WTC11 (cell line): ENCODE data around the gene ACOX3. TPM values are rescaled to one million over a fixed set of nuclear protein-coding genes. Genes with fewer than 3 reads are reported as not detected.
A peak's percentile ranks its signal among the peaks of the same experiment; 100 is the strongest.

Source experiments
- ATAC-seq: fragments of 200-7000 bp; cut with Tn5 transposase; 2 replicates; pipeline ENCODE4 v1.10.0; 2021; ENCODE audit warnings: mild to moderate bottlenecking, moderate library complexity
- CTCF ChIA-PET: fragments of 300-600 bp; sonication (Branson Sonifier 250); formaldehyde crosslinking; loops from one replicate; lab custom pipeline; 2021; ENCODE audit warnings: antibody characterized with exemption; lab: Charles Lee
- POLR2A ChIA-PET: fragments of 350-600 bp; sonication (Branson Sonifier 250); formaldehyde crosslinking; loops from one replicate; lab custom pipeline; 2021; ENCODE audit warnings: antibody characterized with exemption; lab: Charles Lee
- DNase-seq: peaks from one replicate; pipeline ENCODE4 v3.0.0; 2021; ENCODE audit warnings: low spot score
- H3K27ac Mint-ChIP-seq: 2 replicates; pipeline ENCODE4 v1.8.0; 2021; ENCODE audit warnings: mixed read lengths
- H3K27me3 Mint-ChIP-seq: 2 replicates; pipeline ENCODE4 v1.8.0; 2021; ENCODE audit warnings: low read depth, mild to moderate bottlenecking, moderate library complexity, mixed read lengths
- H3K36me3 Mint-ChIP-seq: 2 replicates; pipeline ENCODE4 v1.8.0; 2021; ENCODE audit warnings: mixed read lengths
- H3K4me1 Mint-ChIP-seq: 2 replicates; pipeline ENCODE4 v1.8.0; 2022; ENCODE audit warnings: mixed read lengths
- H3K4me3 Mint-ChIP-seq: 2 replicates; pipeline ENCODE4 v1.8.0; 2021; ENCODE audit warnings: mild to moderate bottlenecking, moderate library complexity, mixed read lengths
- H3K9me3 Mint-ChIP-seq: 2 replicates; pipeline ENCODE4 v1.8.0; 2021; ENCODE audit warnings: mixed read lengths
- ATF1 ChIP-seq: sonication (generic); formaldehyde crosslinking; IDR thresholded peaks from 2 replicates; pipeline ENCODE4 v1.8.1; 2023; ENCODE audit warnings: mild to moderate bottlenecking, moderate library complexity, missing genetic modification reagents
- GABPB1 ChIP-seq: sonication (generic); formaldehyde crosslinking; IDR thresholded peaks from 2 replicates; pipeline ENCODE4 v1.8.1; 2023; ENCODE audit warnings: mild to moderate bottlenecking, missing genetic modification reagents
- GRHL2 ChIP-seq: fragments of 250-450 bp; sonication (Bioruptor Pico); IDR thresholded peaks from 2 replicates; pipeline ENCODE4 v1.8.0; 2022; ENCODE audit warnings: mild to moderate bottlenecking, moderate library complexity; ENCODE audit not compliant: insufficient replicate concordance, severe bottlenecking
- HMGA2 ChIP-seq: fragments of 250-450 bp; sonication (Bioruptor Pico); IDR thresholded peaks from 2 replicates; pipeline ENCODE4 v1.4.0; 2021; ENCODE audit warnings: mild to moderate bottlenecking, moderate library complexity
- IRF2 ChIP-seq: sonication (generic); formaldehyde crosslinking; IDR thresholded peaks from 2 replicates; pipeline ENCODE4 v1.8.0; 2022; ENCODE audit warnings: low read depth, missing genetic modification reagents, borderline replicate concordance
- NFATC4 ChIP-seq: fragments of 250-450 bp; sonication (Bioruptor Pico); IDR thresholded peaks from 2 replicates; pipeline ENCODE4 v1.9.0; 2021; ENCODE audit warnings: mild to moderate bottlenecking
- NFYB ChIP-seq: sonication (generic); formaldehyde crosslinking; conservative IDR thresholded peaks from 2 replicates; pipeline ENCODE4 v1.8.0; 2022; ENCODE audit warnings: low read depth, missing genetic modification reagents
- RORB ChIP-seq: fragments of 250-450 bp; sonication (Bioruptor Pico); IDR thresholded peaks from 2 replicates; pipeline ENCODE4 v1.9.0; 2021; ENCODE audit warnings: mild to moderate bottlenecking
- SMAD4 ChIP-seq: sonication (generic); formaldehyde crosslinking; IDR thresholded peaks from 2 replicates; pipeline ENCODE4 v1.8.0; 2022; ENCODE audit warnings: mild to moderate bottlenecking, missing genetic modification reagents
- TP53 ChIP-seq: sonication (generic); formaldehyde crosslinking; IDR thresholded peaks from 2 replicates; pipeline ENCODE4 v1.8.1; 2023; ENCODE audit warnings: mild to moderate bottlenecking, missing genetic modification reagents
- ZNF317 ChIP-seq: sonication (generic); formaldehyde crosslinking; IDR thresholded peaks from 2 replicates; pipeline ENCODE4 v1.8.1; 2023; ENCODE audit warnings: low read depth, mild to moderate bottlenecking, moderate library complexity, missing genetic modification reagents, borderline replicate concordance
- ZNF416 ChIP-seq: fragments of 250-450 bp; sonication (Bioruptor Pico); IDR thresholded peaks from 2 replicates; pipeline ENCODE4 v1.9.0; 2021; ENCODE audit warnings: mild to moderate bottlenecking, inconsistent platforms
- ZNF671 ChIP-seq: fragments of 250-450 bp; sonication (Bioruptor Pico); IDR thresholded peaks from 2 replicates; pipeline ENCODE4 v1.8.0; 2021; ENCODE audit warnings: mild to moderate bottlenecking
- total RNA-seq: library from RNA; stranded (reverse); gene quantifications from 3 replicates; pipeline ENCODE4 v1.2.3, GENCODE V29; 2021
- TF ChIP-seq, protein P1 (sequence below): sonication (generic); formaldehyde crosslinking; IDR thresholded peaks from 2 replicates; pipeline ENCODE4 v1.8.1; 2023; ENCODE audit warnings: mild to moderate bottlenecking, missing genetic modification reagents
- TF ChIP-seq, protein P2 (sequence below): sonication (generic); formaldehyde crosslinking; IDR thresholded peaks from 2 replicates; pipeline ENCODE4 v1.8.0; 2022; ENCODE audit warnings: mild to moderate bottlenecking, missing genetic modification reagents
- TF ChIP-seq, protein P3 (sequence below): fragments of 250-450 bp; sonication (Bioruptor Pico); conservative IDR thresholded peaks from 2 replicates; pipeline ENCODE4 v1.9.0; 2021; ENCODE audit warnings: mild to moderate bottlenecking
- TF ChIP-seq, protein P4 (sequence below): sonication (generic); formaldehyde crosslinking; IDR thresholded peaks from 2 replicates; pipeline ENCODE4 v1.8.0; 2022; ENCODE audit warnings: mild to moderate bottlenecking, missing genetic modification reagents
- TF ChIP-seq, protein P5 (sequence below): fragments of 250-450 bp; sonication (Bioruptor Pico); IDR thresholded peaks from 2 replicates; pipeline ENCODE4 v1.9.0; 2021; ENCODE audit warnings: mild to moderate bottlenecking, borderline replicate concordance
- TF ChIP-seq, protein P6 (sequence below): sonication (generic); formaldehyde crosslinking; IDR thresholded peaks from 2 replicates; pipeline ENCODE4 v1.8.1; 2022; ENCODE audit warnings: mild to moderate bottlenecking, moderate library complexity, missing genetic modification reagents
- TF ChIP-seq, protein P7 (sequence below): sonication (generic); formaldehyde crosslinking; IDR thresholded peaks from 2 replicates; pipeline ENCODE4 v1.8.1; 2022; ENCODE audit warnings: missing genetic modification reagents, borderline replicate concordance

The ACOX3 gene
- total RNA-seq, 1 experiment from 2014 or later = 10.7 TPM

DNA sequence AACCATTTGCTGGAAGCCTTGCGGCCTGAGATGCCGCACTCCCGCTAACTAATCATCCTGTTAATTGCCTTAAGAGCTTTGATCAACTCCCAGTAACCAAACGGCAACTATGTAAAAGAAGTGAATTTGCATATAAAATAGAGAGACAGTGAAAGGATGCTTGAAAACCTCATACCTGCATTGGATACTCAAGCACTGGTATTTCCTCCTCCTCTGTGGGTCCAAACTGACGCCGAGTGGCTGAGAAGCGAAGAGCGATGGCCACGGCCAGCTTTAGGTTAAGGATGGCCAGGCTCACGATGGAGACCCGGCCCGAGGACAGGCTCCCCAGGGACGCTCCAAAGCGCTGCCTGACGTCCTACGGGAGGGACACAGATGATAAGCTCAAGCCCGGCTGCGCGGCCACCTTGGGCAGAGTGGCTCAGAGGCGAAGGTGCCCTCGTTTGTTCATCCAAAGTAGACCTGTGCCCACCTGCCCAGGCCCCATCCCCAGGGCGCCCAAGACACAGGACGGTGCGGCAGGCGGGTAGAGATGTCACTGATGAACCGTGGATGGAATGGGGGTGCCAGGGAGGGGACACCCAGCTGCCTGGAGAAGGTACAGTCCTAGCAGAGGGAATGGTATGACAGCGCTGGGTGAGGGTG is 43.6 kb downstream of the ACOX3 start:
- Mint-ChIP-seq H3K4me3 (no peak overlapping the region), H3K4me1 (peaks cover 25% of the 10 kb centered on the region), H3K36me3 (no peaks in the 10 kb centered on the region; the same call in 1 of the 2 replicates), H3K9me3 (no peaks in the 10 kb centered on the region), H3K27me3 (no peaks in the 10 kb centered on the region), H3K27ac (peak overlapping the region; percentile 16; the same call in 1 of the 2 replicates)
- TF ChIP-seq SMAD4 = no peak
- TF ChIP-seq, protein P1, sequence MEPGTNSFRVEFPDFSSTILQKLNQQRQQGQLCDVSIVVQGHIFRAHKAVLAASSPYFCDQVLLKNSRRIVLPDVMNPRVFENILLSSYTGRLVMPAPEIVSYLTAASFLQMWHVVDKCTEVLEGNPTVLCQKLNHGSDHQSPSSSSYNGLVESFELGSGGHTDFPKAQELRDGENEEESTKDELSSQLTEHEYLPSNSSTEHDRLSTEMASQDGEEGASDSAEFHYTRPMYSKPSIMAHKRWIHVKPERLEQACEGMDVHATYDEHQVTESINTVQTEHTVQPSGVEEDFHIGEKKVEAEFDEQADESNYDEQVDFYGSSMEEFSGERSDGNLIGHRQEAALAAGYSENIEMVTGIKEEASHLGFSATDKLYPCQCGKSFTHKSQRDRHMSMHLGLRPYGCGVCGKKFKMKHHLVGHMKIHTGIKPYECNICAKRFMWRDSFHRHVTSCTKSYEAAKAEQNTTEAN (CRISPR knock-in tag) = no peak
- TF ChIP-seq, protein P2, sequence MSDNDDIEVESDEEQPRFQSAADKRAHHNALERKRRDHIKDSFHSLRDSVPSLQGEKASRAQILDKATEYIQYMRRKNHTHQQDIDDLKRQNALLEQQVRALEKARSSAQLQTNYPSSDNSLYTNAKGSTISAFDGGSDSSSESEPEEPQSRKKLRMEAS (CRISPR knock-in tag) = no peak
- no peak for TF ChIP-seq RORB (CRISPR knock-in tag)
- TF ChIP-seq, protein P3, sequence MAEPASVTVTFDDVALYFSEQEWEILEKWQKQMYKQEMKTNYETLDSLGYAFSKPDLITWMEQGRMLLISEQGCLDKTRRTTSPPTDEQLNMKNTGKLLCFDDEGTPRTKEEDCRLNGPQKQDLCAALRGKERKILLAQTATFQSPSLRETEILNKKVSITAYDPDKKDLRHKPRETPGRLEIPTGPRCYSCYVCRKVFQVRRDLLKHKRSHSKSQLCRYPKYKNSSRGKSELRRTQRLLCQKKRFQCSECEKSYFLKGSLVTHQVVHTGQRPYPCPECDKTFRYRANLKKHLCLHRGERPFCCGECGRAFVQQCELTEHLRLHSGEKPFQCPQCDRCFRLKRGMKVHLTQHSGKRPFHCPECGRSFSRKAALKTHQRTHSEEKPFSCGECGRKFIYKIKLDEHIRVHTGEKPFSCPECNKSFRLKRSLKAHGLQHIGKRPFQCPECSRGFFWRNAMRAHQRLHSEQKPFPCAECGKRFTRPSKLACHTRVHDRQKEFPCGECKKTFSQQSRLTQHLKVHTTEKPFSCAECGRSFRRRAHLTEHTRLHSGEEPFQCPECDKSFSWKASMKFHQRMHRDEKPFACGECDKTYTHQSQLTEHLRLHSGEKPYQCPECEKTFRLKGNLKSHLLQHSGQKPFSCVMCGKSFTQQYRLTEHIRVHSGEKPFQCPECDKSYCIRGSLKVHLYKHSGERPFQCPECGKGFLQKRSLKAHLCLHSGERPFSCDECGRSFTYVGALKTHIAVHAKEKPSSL = no peak
- TF ChIP-seq GABPB1 (CRISPR knock-in tag) = no peak
- no peak for TF ChIP-seq GRHL2 (CRISPR knock-in tag)
- no peak for TF ChIP-seq NFATC4 (CRISPR knock-in tag)
- TF ChIP-seq, protein P4, sequence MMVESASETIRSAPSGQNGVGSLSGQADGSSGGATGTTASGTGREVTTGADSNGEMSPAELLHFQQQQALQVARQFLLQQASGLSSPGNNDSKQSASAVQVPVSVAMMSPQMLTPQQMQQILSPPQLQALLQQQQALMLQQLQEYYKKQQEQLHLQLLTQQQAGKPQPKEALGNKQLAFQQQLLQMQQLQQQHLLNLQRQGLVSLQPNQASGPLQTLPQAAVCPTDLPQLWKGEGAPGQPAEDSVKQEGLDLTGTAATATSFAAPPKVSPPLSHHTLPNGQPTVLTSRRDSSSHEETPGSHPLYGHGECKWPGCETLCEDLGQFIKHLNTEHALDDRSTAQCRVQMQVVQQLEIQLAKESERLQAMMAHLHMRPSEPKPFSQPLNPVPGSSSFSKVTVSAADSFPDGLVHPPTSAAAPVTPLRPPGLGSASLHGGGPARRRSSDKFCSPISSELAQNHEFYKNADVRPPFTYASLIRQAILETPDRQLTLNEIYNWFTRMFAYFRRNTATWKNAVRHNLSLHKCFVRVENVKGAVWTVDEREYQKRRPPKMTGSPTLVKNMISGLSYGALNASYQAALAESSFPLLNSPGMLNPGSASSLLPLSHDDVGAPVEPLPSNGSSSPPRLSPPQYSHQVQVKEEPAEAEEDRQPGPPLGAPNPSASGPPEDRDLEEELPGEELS (CRISPR knock-in tag) = no peak
- TF ChIP-seq ATF1 (CRISPR knock-in tag) = no peak
- TF ChIP-seq, protein P5, sequence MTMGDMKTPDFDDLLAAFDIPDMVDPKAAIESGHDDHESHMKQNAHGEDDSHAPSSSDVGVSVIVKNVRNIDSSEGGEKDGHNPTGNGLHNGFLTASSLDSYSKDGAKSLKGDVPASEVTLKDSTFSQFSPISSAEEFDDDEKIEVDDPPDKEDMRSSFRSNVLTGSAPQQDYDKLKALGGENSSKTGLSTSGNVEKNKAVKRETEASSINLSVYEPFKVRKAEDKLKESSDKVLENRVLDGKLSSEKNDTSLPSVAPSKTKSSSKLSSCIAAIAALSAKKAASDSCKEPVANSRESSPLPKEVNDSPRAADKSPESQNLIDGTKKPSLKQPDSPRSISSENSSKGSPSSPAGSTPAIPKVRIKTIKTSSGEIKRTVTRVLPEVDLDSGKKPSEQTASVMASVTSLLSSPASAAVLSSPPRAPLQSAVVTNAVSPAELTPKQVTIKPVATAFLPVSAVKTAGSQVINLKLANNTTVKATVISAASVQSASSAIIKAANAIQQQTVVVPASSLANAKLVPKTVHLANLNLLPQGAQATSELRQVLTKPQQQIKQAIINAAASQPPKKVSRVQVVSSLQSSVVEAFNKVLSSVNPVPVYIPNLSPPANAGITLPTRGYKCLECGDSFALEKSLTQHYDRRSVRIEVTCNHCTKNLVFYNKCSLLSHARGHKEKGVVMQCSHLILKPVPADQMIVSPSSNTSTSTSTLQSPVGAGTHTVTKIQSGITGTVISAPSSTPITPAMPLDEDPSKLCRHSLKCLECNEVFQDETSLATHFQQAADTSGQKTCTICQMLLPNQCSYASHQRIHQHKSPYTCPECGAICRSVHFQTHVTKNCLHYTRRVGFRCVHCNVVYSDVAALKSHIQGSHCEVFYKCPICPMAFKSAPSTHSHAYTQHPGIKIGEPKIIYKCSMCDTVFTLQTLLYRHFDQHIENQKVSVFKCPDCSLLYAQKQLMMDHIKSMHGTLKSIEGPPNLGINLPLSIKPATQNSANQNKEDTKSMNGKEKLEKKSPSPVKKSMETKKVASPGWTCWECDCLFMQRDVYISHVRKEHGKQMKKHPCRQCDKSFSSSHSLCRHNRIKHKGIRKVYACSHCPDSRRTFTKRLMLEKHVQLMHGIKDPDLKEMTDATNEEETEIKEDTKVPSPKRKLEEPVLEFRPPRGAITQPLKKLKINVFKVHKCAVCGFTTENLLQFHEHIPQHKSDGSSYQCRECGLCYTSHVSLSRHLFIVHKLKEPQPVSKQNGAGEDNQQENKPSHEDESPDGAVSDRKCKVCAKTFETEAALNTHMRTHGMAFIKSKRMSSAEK (CRISPR knock-in tag) = no peak
- peak; percentile 79 for ATAC-seq
- CTCF ChIA-PET = interaction anchor here (0.6 to 3.7 kb wide), 9 partner anchors 12 to 220 kb away, joined by 3 to 25 read pairs (median 5); no protein-coding TSS in a partner anchor
- no peak for DNase-seq
- POLR2A ChIA-PET = interaction anchor here (0.7 kb wide), 1 partner anchor 190 kb away, joined by 3 read pairs; no protein-coding TSS in a partner anchor

DNA sequence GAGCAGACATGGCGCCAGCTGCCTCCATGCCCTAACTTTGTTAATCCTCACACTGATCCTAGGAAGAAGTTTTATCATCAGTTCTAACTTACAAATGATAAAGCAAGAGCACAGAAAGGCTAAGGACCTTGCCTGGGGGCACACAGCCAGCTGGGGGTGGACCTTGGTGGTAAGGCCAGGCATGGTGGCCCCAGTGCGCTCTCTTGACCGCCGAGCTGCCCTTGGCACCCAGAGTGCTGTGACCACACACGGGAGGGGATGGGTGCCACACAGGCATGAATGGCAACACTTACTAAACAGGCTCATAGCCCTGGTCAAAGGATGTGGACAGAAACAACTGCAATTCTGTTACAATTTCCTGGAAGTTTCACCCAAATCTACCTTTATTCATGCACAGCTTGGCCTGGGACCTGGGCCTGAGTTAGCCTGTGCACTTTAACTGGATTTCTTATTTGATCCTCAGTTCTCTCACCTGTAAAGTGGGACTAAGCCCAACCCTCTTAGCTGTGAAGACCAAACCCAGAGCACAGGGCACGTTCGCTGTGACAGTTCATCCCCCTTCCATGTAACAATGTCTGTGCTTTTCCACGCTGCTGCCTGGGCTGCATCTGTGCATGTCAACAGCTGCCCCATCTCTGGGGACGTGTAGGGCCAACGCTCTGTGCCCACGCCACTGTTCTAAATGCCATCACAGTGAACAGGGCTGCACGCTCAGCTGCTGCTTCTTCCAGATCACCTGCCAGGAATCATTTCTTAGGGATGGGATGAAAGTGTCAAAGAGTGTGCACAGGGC is 44.8 kb downstream of the ACOX3 start:
- H3K27ac Mint-ChIP-seq = no peak overlapping the region
- H3K27me3 Mint-ChIP-seq = no peaks in the 10 kb centered on the region
- no peaks in the 10 kb centered on the region; the same call in 1 of the 2 replicates for H3K36me3 Mint-ChIP-seq
- DNase-seq (no peak), ATAC-seq (no peak)
- no peak overlapping the region for H3K4me3 Mint-ChIP-seq
- ChIA-PET POLR2A (no interaction called here), CTCF (interaction anchor here (1.3 to 3.7 kb wide), 4 partner anchors 15 to 159 kb away, joined by 4 to 25 read pairs (median 6); no protein-coding TSS in a partner anchor)
- no peaks in the 10 kb centered on the region for H3K9me3 Mint-ChIP-seq
- peaks cover 27% of the 10 kb centered on the region for H3K4me1 Mint-ChIP-seq
- TF ChIP-seq ZNF416 (CRISPR knock-in tag) (no peak), ZNF671 (no peak), GABPB1 (CRISPR knock-in tag) (no peak), HMGA2 (CRISPR knock-in tag) (no peak), ZNF317 (CRISPR knock-in tag) (no peak), TP53 (CRISPR knock-in tag) (no peak), NFYB (CRISPR knock-in tag) (no peak), IRF2 (CRISPR knock-in tag) (no peak)
- TF ChIP-seq, protein P6, sequence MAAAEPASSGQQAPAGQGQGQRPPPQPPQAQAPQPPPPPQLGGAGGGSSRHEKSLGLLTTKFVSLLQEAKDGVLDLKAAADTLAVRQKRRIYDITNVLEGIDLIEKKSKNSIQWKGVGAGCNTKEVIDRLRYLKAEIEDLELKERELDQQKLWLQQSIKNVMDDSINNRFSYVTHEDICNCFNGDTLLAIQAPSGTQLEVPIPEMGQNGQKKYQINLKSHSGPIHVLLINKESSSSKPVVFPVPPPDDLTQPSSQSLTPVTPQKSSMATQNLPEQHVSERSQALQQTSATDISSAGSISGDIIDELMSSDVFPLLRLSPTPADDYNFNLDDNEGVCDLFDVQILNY (CRISPR knock-in tag) = no peak
- TF ChIP-seq, protein P7, sequence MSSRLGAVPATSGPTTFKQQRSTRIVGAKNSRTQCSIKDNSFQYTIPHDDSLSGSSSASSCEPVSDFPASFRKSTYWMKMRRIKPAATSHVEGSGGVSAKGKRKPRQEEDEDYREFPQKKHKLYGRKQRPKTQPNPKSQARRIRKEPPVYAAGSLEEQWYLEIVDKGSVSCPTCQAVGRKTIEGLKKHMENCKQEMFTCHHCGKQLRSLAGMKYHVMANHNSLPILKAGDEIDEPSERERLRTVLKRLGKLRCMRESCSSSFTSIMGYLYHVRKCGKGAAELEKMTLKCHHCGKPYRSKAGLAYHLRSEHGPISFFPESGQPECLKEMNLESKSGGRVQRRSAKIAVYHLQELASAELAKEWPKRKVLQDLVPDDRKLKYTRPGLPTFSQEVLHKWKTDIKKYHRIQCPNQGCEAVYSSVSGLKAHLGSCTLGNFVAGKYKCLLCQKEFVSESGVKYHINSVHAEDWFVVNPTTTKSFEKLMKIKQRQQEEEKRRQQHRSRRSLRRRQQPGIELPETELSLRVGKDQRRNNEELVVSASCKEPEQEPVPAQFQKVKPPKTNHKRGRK (CRISPR knock-in tag) = no peak
